Right lobe of liver (tissue), 6 donors: ENCODE data around the gene AMBRA1. TPM values are rescaled to one million over a fixed set of nuclear protein-coding genes. Genes with fewer than 3 reads are reported as not detected.

ENCODE experiments used
- ATAC-seq, 4 donors: fragments of 200-7000 bp; cut with Tn5 transposase; one replicate each; pipeline ENCODE4 v1.9.1; 2020; ENCODE audit warnings: mild to moderate bottlenecking in 4 of 4, moderate library complexity in 4 of 4
- DNase-seq, 3 donors: peaks; one replicate each; pipeline ENCODE4 v3.0.0-alpha.2; 2020
- H3K27ac ChIP-seq, 3 donors: fragments of 200-600 bp; one replicate each; pipeline ENCODE4 v1.8.0; 2022
- H3K27me3 ChIP-seq, 2 donors: fragments of 200-600 bp; one replicate each; pipeline ENCODE4 v1.8.0; 2022
- H3K36me3 ChIP-seq, 4 donors: fragments of 200-600 bp; sonication (generic) in 1 of 4; one replicate each; pipeline versions ENCODE4 v1.5.1 to v1.8.0; 2017 to 2022; ENCODE audit warnings: control low read depth in 1 of 4
- H3K4me1 ChIP-seq, 4 donors: fragments of 200-600 bp; sonication (generic) in 1 of 4; one replicate each; pipeline versions ENCODE4 v1.5.1 to v1.8.0; 2017 to 2022; ENCODE audit warnings: control low read depth in 1 of 4
- H3K4me3 ChIP-seq, 3 donors: fragments of 200-600 bp; one replicate each; pipeline ENCODE4 v1.8.0; 2022
- H3K9me3 ChIP-seq, 4 donors: fragments of 200-600 bp; sonication (generic) in 1 of 4; one replicate each; pipeline versions ENCODE4 v1.5.1 to v1.8.0; 2017 to 2022; ENCODE audit warnings: control low read depth in 1 of 4
- CTCF ChIP-seq, 4 donors: fragments of 200-600 bp in 3 of 4; fragments of 450-650 bp in 1 of 4; IDR thresholded peaks; one replicate each; pipeline versions ENCODE4 v1.5.1 to v1.8.0; 2016 to 2022; ENCODE audit warnings: antibody characterized with exemption in 4 of 4, mild to moderate bottlenecking in 2 of 4
- POLR2A ChIP-seq: fragments of 450-650 bp; IDR thresholded peaks from one replicate; pipeline ENCODE4 v1.6.1; 2017; ENCODE audit warnings: antibody characterized with exemption, mild to moderate bottlenecking
- WGBS: methylation state at CpG from one replicate; pipeline ENCODE4 v1.1.6; 2018; ENCODE audit warnings: low coverage, low lambda C conversion rate; ENCODE audit not compliant: insufficient coverage; ENCODE audit errors: missing lambda C conversion rate; 5-methylcytosine and 5-hydroxymethylcytosine counted together
- intact Hi-C, 2 donors: fragments of 100-400 bp; cut with DNase I; formaldehyde crosslinking; loops; one replicate each; pipeline versions ENCODE4 v1.11.2 to v1.14.1; 2022
- total RNA-seq, 6 experiments: library from RNA; depleted of rRNA in 2 of 6; stranded (reverse); fragments of >200 nt in 2 of 6; fragmentation: NEBNext Ultra II Directional in 3 of 6; extraction: Animal tissue kit (Norgen Biotek cat#: 25700) in 3 of 6; gene quantifications; one replicate each; pipeline versions ENCODE4 v1.1.0 to v1.2.4, GENCODE V29; 2016 to 2023
- donor health status: DM: no; HTN: yes; CAD: no.
- donor health status: DM: no; HTN: no; CAD: no.
- donor health status: DM: no; HTN: no; CAD: no.
- donor health status: DM: no; HTN: yes; CAD: no.
- donor health status: DM: no; HTN: yes; CAD: no.

The AMBRA1 gene
- total RNA-seq, 6 experiments from 2014 or later, result 11.0 to 15.7 (median 13.6) TPM

GRCh38 chr11:46640036-46640788 lies 46.4 kb upstream of the AMBRA1 start:
- peak overlapping the region in 1 of 3 donors; percentile 50 for H3K27ac ChIP-seq
- ATAC-seq, result peak; percentile 30 to 76 (median 64)

GRCh38 chr11:46639197-46639839 lies 45.5 kb upstream of the AMBRA1 start:
- H3K9me3 ChIP-seq, result no peaks in the 10 kb centered on the region
- H3K4me3 ChIP-seq, result no peak overlapping the region
- ATAC-seq (peak in 1 of 4 donors; percentile 28), DNase-seq (no peak)
- WGBS, result 79% methylated on average over 7 of the region's 7 CpGs
- H3K27ac ChIP-seq, result peak overlapping the region in 1 of 3 donors; percentile 50
- H3K4me1 ChIP-seq, result peaks cover 0 to 33% (median 7%) of the 10 kb centered on the region in 4 donors
- intact Hi-C loops, result loop anchor here in 1 of 2 donors (10.0 kb wide), 1 partner anchor 525 kb away; no protein-coding TSS in a partner anchor
- no peaks in the 10 kb centered on the region for H3K27me3 ChIP-seq
- H3K36me3 ChIP-seq, result peaks cover 0 to 5% (median 0%) of the 10 kb centered on the region in 4 donors
- TF ChIP-seq POLR2A (no peak), CTCF (IDR thresholded peaks at IDR 0.05) (no peak)

More at GRCh38 chr11:46640036-46640788, 46.4 kb upstream of the AMBRA1 start:
- H3K36me3 ChIP-seq, result peaks cover 0 to 14% (median 0%) of the 10 kb centered on the region in 4 donors
- intact Hi-C loops, result no loop called here
- no peak for TF ChIP-seq CTCF (IDR thresholded peaks at IDR 0.05)
- no peak for DNase-seq
- H3K9me3 ChIP-seq, result no peaks in the 10 kb centered on the region
- no peaks in the 10 kb centered on the region for H3K27me3 ChIP-seq
- WGBS, result 78% methylated on average over 6 of the region's 6 CpGs
- H3K4me1 ChIP-seq, result peaks cover 0 to 25% (median 3%) of the 10 kb centered on the region in 4 donors
- H3K4me3 ChIP-seq, result no peak overlapping the region

GRCh38 chr11:46637546-46637945 lies 43.7 kb upstream of the AMBRA1 start:
- intact Hi-C loops, result loop anchor here in 1 of 2 donors (10.0 kb wide), 1 partner anchor 527 kb away; no protein-coding TSS in a partner anchor
- DNase-seq, result no peak
- no peak overlapping the region for H3K27ac ChIP-seq
- no peaks in the 10 kb centered on the region for H3K27me3 ChIP-seq
- H3K4me3 ChIP-seq, result no peak overlapping the region
- WGBS, result 100% methylated on average over 2 of the region's 5 CpGs
- TF ChIP-seq CTCF (IDR thresholded peaks at IDR 0.05) (no peak), POLR2A (no peak)
- H3K4me1 ChIP-seq, result peaks cover 0 to 37% (median 13%) of the 10 kb centered on the region in 4 donors
- peaks cover 0 to 5% (median 1%) of the 10 kb centered on the region in 4 donors for H3K36me3 ChIP-seq
- ATAC-seq, result no peak
- H3K9me3 ChIP-seq, result no peaks in the 10 kb centered on the region

- Histone ChIP-seq H3K9me3 (no peaks in the 10 kb centered on the region), H3K4me1 (peaks cover 0 to 27% (median 10%) of the 10 kb centered on the region in 4 donors), H3K36me3 (peaks cover 0 to 11% (median 3%) of the 10 kb centered on the region in 4 donors), H3K27me3 (no peaks in the 10 kb centered on the region), H3K4me3 (no peak overlapping the region), H3K27ac (no peak overlapping the region)
- no peak for DNase-seq
- TF ChIP-seq POLR2A (no peak), CTCF (IDR thresholded peaks at IDR 0.05) (no peak)
- 80% methylated on average over 5 of the region's 5 CpGs for WGBS
- ATAC-seq, result peak in 1 of 4 donors; percentile 57
- intact Hi-C loops, result loop anchor here in 1 of 2 donors (10.0 kb wide), 1 partner anchor 529 kb away; no protein-coding TSS in a partner anchor
Measured at GRCh38 chr11:46635557-46636139, 41.8 kb upstream of the AMBRA1 start.
